K562 (cell line): Measurements from ENCODE around the gene LIN28B. TPM values are rescaled to one million over a fixed set of nuclear protein-coding genes. Genes with fewer than 3 reads are reported as not detected.

Source experiments
- ATAC-seq: fragments of 200-7000 bp; cut with Tn5 transposase; 3 replicates; pipeline ENCODE4 v1.9.1; 2020; ENCODE audit warnings: moderate library complexity
- BruUV-seq: library from RNA; stranded (reverse); fragments of 400-500 nt; replicated peaks from 2 replicates; lab custom pipeline; 2021; lab: Mats Ljungman, UMichigan
- CTCF ChIA-PET: fragments of 300-600 bp; formaldehyde crosslinking; extraction: SDS; loops from one replicate; lab custom pipeline; 2021; ENCODE audit warnings: low intra/inter-chr PET ratio; lab: Yijun Ruan, JAX
- POLR2A ChIA-PET: fragments of 300-600, 350-650 bp; sonication (Branson Sonifier 250); formaldehyde crosslinking; extraction: SDS; loops from one replicate; lab custom pipeline; 2021; ENCODE audit warnings: antibody characterized with exemption, inconsistent platforms; lab: Yijun Ruan, JAX
- DNase-seq, 4 experiments: peaks; one replicate each; pipeline versions ENCODE4 v3.0.0 to v3.0.0-alpha.2; 2011 to 2018; ENCODE audit warnings: low spot score in 3 of 4, mixed read lengths in 3 of 4; ENCODE audit errors: extremely low read depth in 1 of 4
- FAIRE-seq: peaks from 2 replicates; lab custom pipeline; 2011; peaks lifted over from hg19 to GRCh38; lab: Jason Lieb, UNC
- H2AFZ ChIP-seq: 2 replicates; pipeline ENCODE4 v1.6.0; 2011; ENCODE audit warnings: low read depth, low read length, control low read depth, inconsistent platforms
- H3K27ac ChIP-seq: fragments of 200-600 bp; 3 replicates; pipeline ENCODE4 v1.8.0; 2011; ENCODE audit warnings: low read depth, mild to moderate bottlenecking, control low read depth, inconsistent platforms, low read length, moderate library complexity, mixed read lengths; ENCODE audit errors: extremely low read depth
- H3K27me3 ChIP-seq, 2 experiments: fragments of 300-600 bp in 1 of 2; 2 replicates in 1 of 2; 3 replicates in 1 of 2; pipeline versions ENCODE4 v1.6.0 to v1.8.0; 2011; ENCODE audit warnings: inconsistent platforms in 2 of 2, low read length in 2 of 2, mild to moderate bottlenecking in 1 of 2, mixed read lengths in 1 of 2, moderate library complexity in 1 of 2; ENCODE audit not compliant: control insufficient read depth in 2 of 2, insufficient read depth in 2 of 2
- H3K36me3 ChIP-seq: fragments of 300-600 bp; 3 replicates; pipeline ENCODE4 v1.8.0; 2011; ENCODE audit warnings: mild to moderate bottlenecking, low read length, inconsistent platforms; ENCODE audit not compliant: control insufficient read depth, insufficient read depth
- H3K4me1 ChIP-seq, 2 experiments: fragments of 200-600 bp in 1 of 2; replicated peaks in 1 of 2; 2 replicates in 1 of 2; 3 replicates in 1 of 2; pipeline versions ENCODE4 v1.5.1 to v1.8.0; 2011; ENCODE audit warnings: inconsistent platforms in 2 of 2, low read length in 2 of 2, mild to moderate bottlenecking in 1 of 2, mixed read lengths in 1 of 2, moderate library complexity in 1 of 2; ENCODE audit not compliant: control insufficient read depth in 2 of 2, insufficient read depth in 2 of 2
- H3K4me2 ChIP-seq: 2 replicates; pipeline ENCODE4 v1.6.1; 2011; ENCODE audit warnings: low read length, control low read depth, inconsistent platforms, mixed read lengths; ENCODE audit not compliant: insufficient read depth
- H3K4me3 ChIP-seq: fragments of 200-600 bp; sonication (generic), shearing (Covaris generic); 2 replicates; pipeline ENCODE4 v1.5.1; 2016; ENCODE audit warnings: control low read depth, inconsistent platforms
- H3K79me2 ChIP-seq: fragments of 200-600 bp; 3 replicates; pipeline ENCODE4 v1.8.0; 2011; ENCODE audit warnings: low read length, inconsistent platforms; ENCODE audit not compliant: control insufficient read depth, insufficient read depth
- H3K9ac ChIP-seq, 2 experiments: 2 replicates each; pipeline versions ENCODE4 v1.6.0 to v1.6.1; 2011; ENCODE audit warnings: low read depth in 2 of 2, low read length in 2 of 2, control low read depth in 1 of 2, inconsistent platforms in 1 of 2, mild to moderate bottlenecking in 1 of 2, mixed read lengths in 1 of 2; ENCODE audit not compliant: insufficient read depth in 1 of 2
- H3K9me1 ChIP-seq: one replicate; pipeline ENCODE4 v1.6.0; 2011; ENCODE audit warnings: inconsistent platforms, mild to moderate bottlenecking, low read length, moderate library complexity; ENCODE audit not compliant: control insufficient read depth, insufficient read depth
- H3K9me3 ChIP-seq: replicated peaks from 2 replicates; pipeline ENCODE4 v1.5.1; 2011; ENCODE audit warnings: low read depth, low read length, inconsistent platforms; ENCODE audit not compliant: control insufficient read depth, insufficient read depth
- H4K20me1 ChIP-seq: replicated peaks from 2 replicates; pipeline ENCODE4 v1.6.1; 2011; ENCODE audit warnings: low read length, inconsistent platforms, mixed read lengths; ENCODE audit not compliant: control insufficient read depth, insufficient read depth
- ARNT ChIP-seq, 2 experiments: fragments of 450-650 bp; IDR thresholded peaks; 2 replicates each; pipeline ENCODE4 v1.6.1; 2016; ENCODE audit warnings: mild to moderate bottlenecking in 1 of 2
- CBX3 ChIP-seq, 2 experiments: IDR thresholded peaks; 1 replicate in 1 of 2; 2 replicates in 1 of 2; pipeline ENCODE4 v1.6.1; 2012; ENCODE audit warnings: inconsistent platforms in 2 of 2, low read length in 2 of 2, borderline replicate concordance in 1 of 2, control low read depth in 1 of 2
- MAFG ChIP-seq: fragments of 450-650 bp; conservative IDR thresholded peaks from 2 replicates; pipeline ENCODE4 v1.6.1; 2016; ENCODE audit warnings: missing genetic modification characterization, missing compliant biosample characterization
- RFX1 ChIP-seq: fragments of 450-650 bp; IDR thresholded peaks from 2 replicates; pipeline ENCODE4 v1.6.1; 2016; ENCODE audit warnings: mild to moderate bottlenecking, moderate library complexity
- ZNF431 ChIP-seq: sonication (generic); formaldehyde crosslinking; IDR thresholded peaks from 2 replicates; pipeline ENCODE4 v1.8.0; 2022; ENCODE audit warnings: mild to moderate bottlenecking, missing genetic modification reagents
- WGBS: fragments of 100-300 bp; shearing (Covaris generic); methylation state at CpG from one replicate; pipeline ENCODE4 v1.1.6; 2016; ENCODE audit warnings: low coverage, mixed read lengths; ENCODE audit not compliant: insufficient coverage; ENCODE audit errors: missing lambda C conversion rate; 5-methylcytosine and 5-hydroxymethylcytosine counted together
- in situ Hi-C: fragments of 300-500 bp; cut with MboI; formaldehyde crosslinking; loops from 4 replicates; pipeline ENCODE4 v1.15.0; 2018; ENCODE audit warnings: inconsistent platforms, mixed read lengths
- intact Hi-C: fragments of 100-400 bp; cut with micrococcal nuclease; formaldehyde crosslinking; loops from 2 replicates; pipeline ENCODE4 v1.14.2; 2022
- polyA plus RNA-seq, 8 experiments: library from polyadenylated mRNA; depleted of rRNA in 4 of 8; stranded (reverse) in 5 of 8; unstranded in 3 of 8; fragments of >200 nt; fragmentation: Nextera tagmentation in 2 of 8; fragmentation: Illumina TruSeq in 1 of 8; extraction: Ambion mirVana in 2 of 8; extraction: Trizol in 1 of 8; gene quantifications; 2 replicates each; pipeline versions ENCODE4 v1.2.1 to v1.2.3, GENCODE V29; 2011 to 2014; ENCODE audit warnings: inconsistent platforms in 1 of 8, missing spikeins in 1 of 8
- total RNA-seq, 7 experiments: library from RNA; depleted of rRNA in 6 of 7; stranded (reverse); fragments of >200 nt in 6 of 7; fragmentation: Illumina TruSeq in 2 of 7; extraction: Trizol in 2 of 7; gene quantifications; 2 replicates each; pipeline versions ENCODE4 v1.2.1 to v1.2.3, GENCODE V29; 2011 to 2021; ENCODE audit warnings: low replicate concordance in 1 of 7
- TF ChIP-seq, protein P1 (sequence below): IDR thresholded peaks from 2 replicates; pipeline ENCODE4 v1.6.1; 2014; ENCODE audit warnings: antibody characterized with exemption
- TF ChIP-seq, protein P2 (sequence below): fragments of 450-650 bp; IDR thresholded peaks from 2 replicates; pipeline ENCODE4 v1.6.1; 2016; ENCODE audit warnings: mild to moderate bottlenecking

LIN28B gene
- total and polyA plus RNA-seq, 9 of the 15 experiments (the other 6 are each of a cell fraction or from before 2014, with no cell fraction given): 20.9 to 77.3 (median 42.1) TPM

DNA sequence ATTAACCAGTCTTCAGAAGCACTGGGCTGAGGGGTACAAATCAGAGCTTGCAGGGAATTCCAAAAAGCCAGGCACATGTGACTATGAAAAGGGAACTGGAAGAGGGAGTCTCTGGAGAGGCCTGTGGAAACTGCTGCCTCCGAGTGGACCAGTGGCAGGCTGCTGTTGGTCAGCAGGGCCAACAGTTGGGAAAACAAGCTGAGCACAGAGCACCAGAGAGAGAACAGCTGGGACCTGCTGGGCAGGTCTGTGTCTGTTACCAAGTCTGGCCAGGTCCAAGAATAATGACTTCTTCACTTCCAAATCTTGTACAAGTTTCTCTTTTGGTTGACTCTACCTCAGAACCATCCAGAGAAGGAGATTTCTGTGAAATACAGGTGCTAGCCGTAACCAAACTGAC lies 81.4 kb downstream of the LIN28B start (continued):
- TF ChIP-seq, protein P1, sequence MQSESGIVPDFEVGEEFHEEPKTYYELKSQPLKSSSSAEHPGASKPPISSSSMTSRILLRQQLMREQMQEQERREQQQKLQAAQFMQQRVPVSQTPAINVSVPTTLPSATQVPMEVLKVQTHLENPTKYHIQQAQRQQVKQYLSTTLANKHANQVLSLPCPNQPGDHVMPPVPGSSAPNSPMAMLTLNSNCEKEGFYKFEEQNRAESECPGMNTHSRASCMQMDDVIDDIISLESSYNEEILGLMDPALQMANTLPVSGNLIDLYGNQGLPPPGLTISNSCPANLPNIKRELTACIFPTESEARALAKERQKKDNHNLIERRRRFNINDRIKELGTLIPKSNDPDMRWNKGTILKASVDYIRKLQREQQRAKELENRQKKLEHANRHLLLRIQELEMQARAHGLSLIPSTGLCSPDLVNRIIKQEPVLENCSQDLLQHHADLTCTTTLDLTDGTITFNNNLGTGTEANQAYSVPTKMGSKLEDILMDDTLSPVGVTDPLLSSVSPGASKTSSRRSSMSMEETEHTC: no peak
- TF ChIP-seq CBX3 (IDR thresholded peaks at IDR 0.05; ENCODE audit: borderline replicate concordance in 1 of 2, low read length in 2 of 2) (no peak), MAFG (tag) (no peak)

DNA sequence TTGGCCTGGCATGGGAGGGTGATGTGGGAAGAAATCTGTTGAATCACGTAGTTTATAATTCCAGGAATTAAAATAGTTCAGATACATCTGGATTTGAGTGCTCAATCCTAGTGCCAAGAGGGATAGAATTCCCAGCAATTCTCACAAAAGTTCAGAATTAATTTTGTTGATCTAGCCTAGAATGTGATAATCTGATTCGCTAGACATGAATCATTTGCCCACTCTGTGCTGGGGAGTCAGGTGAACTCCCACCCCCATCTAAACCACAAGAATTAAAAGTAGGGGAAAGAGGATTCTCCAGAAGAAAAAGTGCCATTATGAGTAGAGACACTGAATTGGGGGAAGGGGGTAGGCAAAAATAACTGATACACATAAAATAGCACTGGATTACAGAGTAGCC lies 85.0 kb downstream of the LIN28B start:
- ATAC-seq: no peak; the same call in 2 of the 3 replicates
- Histone ChIP-seq H2AFZ (no peak overlapping the region), H3K36me3 (peaks cover 3% of the 10 kb centered on the region; the same call in 2 of the 3 replicates), H3K27ac (no peak overlapping the region), H3K9ac (no peak overlapping the region), H3K4me1 (no peaks in the 10 kb centered on the region), H3K4me2 (no peak overlapping the region), H3K4me3 (no peak overlapping the region), H3K9me3 (no peaks in the 10 kb centered on the region), H3K9me1 (no peaks in the 10 kb centered on the region), H3K79me2 (peaks cover 8% of the 10 kb centered on the region; the same call in 2 of the 3 replicates), H4K20me1 (no peaks in the 10 kb centered on the region), H3K27me3 (no peaks in the 10 kb centered on the region)
- ChIA-PET POLR2A (no interaction called here), CTCF (no interaction called here)
- intact Hi-C loops: no loop called here
- in situ Hi-C loops: no loop called here
- FAIRE-seq: no peak
- BruUV-seq: no TSS peak
- 78% methylated on average over 2 of the region's 2 CpGs for WGBS
- DNase-seq: no peak
- TF ChIP-seq ARNT (IDR thresholded peaks at IDR 0.05) (no peak), RFX1 (no peak), ZNF431 (CRISPR knock-in tag) (no peak)
- TF ChIP-seq, protein P2, sequence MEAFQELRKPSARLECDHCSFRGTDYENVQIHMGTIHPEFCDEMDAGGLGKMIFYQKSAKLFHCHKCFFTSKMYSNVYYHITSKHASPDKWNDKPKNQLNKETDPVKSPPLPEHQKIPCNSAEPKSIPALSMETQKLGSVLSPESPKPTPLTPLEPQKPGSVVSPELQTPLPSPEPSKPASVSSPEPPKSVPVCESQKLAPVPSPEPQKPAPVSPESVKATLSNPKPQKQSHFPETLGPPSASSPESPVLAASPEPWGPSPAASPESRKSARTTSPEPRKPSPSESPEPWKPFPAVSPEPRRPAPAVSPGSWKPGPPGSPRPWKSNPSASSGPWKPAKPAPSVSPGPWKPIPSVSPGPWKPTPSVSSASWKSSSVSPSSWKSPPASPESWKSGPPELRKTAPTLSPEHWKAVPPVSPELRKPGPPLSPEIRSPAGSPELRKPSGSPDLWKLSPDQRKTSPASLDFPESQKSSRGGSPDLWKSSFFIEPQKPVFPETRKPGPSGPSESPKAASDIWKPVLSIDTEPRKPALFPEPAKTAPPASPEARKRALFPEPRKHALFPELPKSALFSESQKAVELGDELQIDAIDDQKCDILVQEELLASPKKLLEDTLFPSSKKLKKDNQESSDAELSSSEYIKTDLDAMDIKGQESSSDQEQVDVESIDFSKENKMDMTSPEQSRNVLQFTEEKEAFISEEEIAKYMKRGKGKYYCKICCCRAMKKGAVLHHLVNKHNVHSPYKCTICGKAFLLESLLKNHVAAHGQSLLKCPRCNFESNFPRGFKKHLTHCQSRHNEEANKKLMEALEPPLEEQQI: no peak
